ENCODE measurements around the gene GASK1B. TPM values are rescaled to one million over a fixed set of nuclear protein-coding genes. Genes with fewer than 3 reads are reported as not detected.

The GASK1B gene
- total and polyA plus RNA-seq, 2 donors: 26.1 to 155 TPM

DNA sequence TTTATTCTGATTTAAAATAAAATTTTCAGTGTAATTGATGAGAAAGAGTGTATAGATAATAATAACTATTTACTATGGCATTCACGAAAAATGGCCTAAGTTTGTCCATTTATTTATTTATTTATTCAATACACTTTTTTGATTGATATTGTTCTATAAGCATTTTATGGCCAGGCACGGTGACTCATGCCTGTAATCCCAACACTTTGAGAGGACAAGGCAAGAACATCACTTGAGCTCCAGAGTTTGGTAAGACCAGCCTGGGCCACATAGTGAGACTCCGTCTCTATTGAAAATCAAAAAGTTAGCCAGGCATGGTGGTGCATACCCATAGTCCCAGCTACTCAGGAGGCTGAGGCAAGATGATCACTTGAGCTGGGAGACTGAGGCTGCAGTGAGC, 25.7 kb downstream of the GASK1B start:
- no peak overlapping the region for H3K4me3 ChIP-seq (ENCODE audit: low read depth, low read length)
- no peak overlapping the region for H3K27ac ChIP-seq (ENCODE audit: low read depth)
- H3K4me1 ChIP-seq (ENCODE audit: insufficient read depth): no peaks in the 10 kb centered on the region
- 97% methylated on average over 3 of the region's 3 CpGs for WGBS
- no peak for DNase-seq (ENCODE audit: extremely low spot score)
- no peaks in the 10 kb centered on the region for H3K36me3 ChIP-seq (ENCODE audit: insufficient read depth)

DNA sequence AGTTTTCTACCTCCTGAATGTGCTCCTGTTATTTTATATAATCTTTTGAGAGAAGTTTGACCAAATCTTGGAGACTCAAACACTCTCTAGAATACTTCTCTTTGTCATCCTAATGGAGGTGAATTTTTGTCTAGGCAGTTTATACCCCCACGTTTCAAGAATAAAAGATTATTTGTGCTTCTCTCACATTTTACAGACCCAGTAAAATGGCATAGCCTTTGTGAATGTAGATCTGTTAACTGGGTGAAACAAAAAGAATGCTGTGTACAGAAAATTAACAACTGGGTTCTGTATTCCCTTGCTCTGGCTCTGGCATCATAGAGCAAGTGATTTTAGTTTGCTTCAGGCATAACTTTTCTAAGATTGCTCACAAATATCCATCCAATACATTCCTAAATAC, 26.1 kb downstream of the GASK1B start:
- Histone ChIP-seq H3K4me1 (ENCODE audit: insufficient read depth) (no peaks in the 10 kb centered on the region), H3K36me3 (ENCODE audit: insufficient read depth) (no peaks in the 10 kb centered on the region), H3K4me3 (ENCODE audit: low read depth, low read length) (no peak overlapping the region), H3K27ac (ENCODE audit: low read depth) (no peak overlapping the region)
- 72% methylated on average over 1 of the region's 1 CpG for WGBS
- DNase-seq (ENCODE audit: extremely low spot score): no peak

DNA sequence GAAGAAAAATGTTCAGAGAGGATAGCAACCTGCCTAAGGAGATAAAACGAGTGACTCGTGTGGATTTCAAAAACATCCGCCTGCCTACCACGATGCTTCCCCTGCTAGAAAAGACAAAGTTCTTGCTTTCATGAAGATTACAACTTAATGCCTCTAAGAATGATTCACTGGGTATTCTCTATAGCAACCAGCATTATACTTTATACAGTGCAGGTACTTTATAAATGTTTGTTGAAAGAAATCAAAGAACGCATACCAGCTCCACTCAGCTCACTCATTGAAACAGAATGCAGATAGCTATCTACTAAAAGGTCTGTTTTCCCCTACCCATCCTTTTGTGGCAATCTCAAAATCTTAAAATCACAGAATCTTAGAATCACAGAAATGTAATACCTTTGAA, 33.7 kb downstream of the GASK1B start:
- Histone ChIP-seq H3K4me3 (ENCODE audit: low read depth, low read length) (no peak overlapping the region), H3K27ac (ENCODE audit: low read depth) (no peak overlapping the region), H3K4me1 (ENCODE audit: insufficient read depth) (no peaks in the 10 kb centered on the region), H3K36me3 (ENCODE audit: insufficient read depth) (peaks cover 3% of the 10 kb centered on the region)
- WGBS: 49% methylated on average over 5 of the region's 5 CpGs
- DNase-seq (ENCODE audit: extremely low spot score): no peak

DNA sequence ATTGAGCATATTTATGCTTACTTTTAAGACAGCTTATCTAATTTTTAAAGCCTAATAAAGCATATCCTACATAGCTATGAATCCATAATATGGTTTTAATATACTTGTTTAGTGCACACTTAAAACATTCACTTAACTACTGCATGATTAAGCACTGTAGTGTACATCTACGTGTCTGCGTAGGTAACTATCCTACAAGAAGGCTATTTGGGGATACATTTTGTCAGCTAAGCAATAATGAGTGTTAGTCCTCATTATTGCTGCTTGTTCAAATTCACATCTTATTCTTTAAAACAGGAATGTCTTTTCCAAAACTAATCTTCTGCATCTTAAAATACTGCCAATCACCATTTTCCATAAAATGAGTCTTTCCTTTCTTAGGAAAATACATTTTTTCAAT, 38.6 kb downstream of the GASK1B start:
- peaks cover 3% of the 10 kb centered on the region for H3K36me3 ChIP-seq (ENCODE audit: insufficient read depth)
- 50% methylated on average over 2 of the region's 2 CpGs for WGBS

DNA sequence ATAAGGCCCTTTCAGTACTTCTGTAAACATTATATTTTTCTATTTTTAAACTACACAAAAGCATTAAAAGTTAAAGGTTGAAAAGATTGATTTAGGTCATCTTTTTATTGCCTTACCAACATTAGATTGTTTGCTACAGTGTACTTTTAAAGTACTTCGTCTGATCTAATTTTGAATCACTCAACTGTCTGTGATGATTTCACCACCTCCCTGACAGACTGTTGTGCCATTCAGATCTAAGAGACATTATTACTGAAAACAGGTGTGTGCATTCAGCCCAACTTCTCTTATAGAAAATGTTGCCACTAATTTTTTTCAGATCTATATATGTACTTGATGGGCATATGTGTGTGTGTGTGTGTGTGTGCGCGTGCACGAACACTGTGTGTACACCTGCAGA, 39.3 kb downstream of the GASK1B start:
- no peak overlapping the region for H3K27ac ChIP-seq (ENCODE audit: low read depth)
- WGBS: 75% methylated on average over 4 of the region's 4 CpGs
- no peak overlapping the region for H3K4me3 ChIP-seq (ENCODE audit: low read depth, low read length)
- no peaks in the 10 kb centered on the region for H3K4me1 ChIP-seq (ENCODE audit: insufficient read depth)
- DNase-seq (ENCODE audit: extremely low spot score): no peak
- H3K36me3 ChIP-seq (ENCODE audit: insufficient read depth): peaks cover 3% of the 10 kb centered on the region

More for the DNA sequence above, 38.6 kb downstream of the GASK1B start:
- H3K4me3 ChIP-seq (ENCODE audit: low read depth, low read length): no peak overlapping the region
- no peak for DNase-seq (ENCODE audit: extremely low spot score)
- no peaks in the 10 kb centered on the region for H3K4me1 ChIP-seq (ENCODE audit: insufficient read depth)
- no peak overlapping the region for H3K27ac ChIP-seq (ENCODE audit: low read depth)

DNA sequence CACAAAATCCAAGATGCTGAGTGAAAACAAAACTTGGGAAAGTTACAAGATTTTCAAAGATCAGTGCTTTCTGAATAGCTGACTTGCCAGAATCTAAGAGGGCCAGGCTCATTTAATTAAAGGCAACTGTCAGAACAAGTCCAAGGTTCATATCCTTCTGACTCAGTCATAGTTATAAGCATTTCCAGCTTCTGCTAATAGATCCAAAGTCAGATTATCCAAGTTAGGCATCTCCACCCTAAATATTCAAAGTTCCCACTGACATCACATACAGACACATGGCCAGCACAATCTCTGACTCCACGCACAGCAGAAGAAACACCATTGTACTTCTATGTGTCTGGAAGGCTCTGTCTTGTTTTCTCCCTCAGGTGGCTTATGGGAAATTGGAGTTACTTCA, 41.8 kb downstream of the GASK1B start:
- WGBS: 31% methylated on average over 1 of the region's 1 CpG
- H3K27ac ChIP-seq (ENCODE audit: low read depth): no peak overlapping the region
- no peak overlapping the region for H3K4me3 ChIP-seq (ENCODE audit: low read depth, low read length)
- no peaks in the 10 kb centered on the region for H3K4me1 ChIP-seq (ENCODE audit: insufficient read depth)
- peak; percentile 25 for DNase-seq (ENCODE audit: extremely low spot score)
- H3K36me3 ChIP-seq (ENCODE audit: insufficient read depth): peaks cover 2% of the 10 kb centered on the region

DNA sequence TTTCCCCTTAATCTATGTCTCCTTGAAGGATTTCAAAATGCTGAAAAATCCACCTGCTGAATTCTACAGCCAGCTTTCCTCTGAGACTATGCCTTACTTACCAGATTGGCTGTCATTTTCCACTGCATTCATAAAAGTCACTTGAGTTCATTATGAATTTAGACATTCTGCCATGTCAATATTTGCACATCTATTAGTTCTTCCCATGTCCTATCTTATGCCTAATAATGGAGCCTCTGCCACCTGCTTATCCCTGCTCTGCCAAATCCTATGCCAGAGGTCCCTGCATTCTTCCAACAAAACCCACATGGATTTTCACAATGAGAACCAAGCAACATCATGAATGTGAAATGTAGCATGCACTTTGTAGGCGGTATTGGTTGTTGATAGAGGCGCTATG, 42.6 kb downstream of the GASK1B start:
- 93% methylated on average over 2 of the region's 2 CpGs for WGBS
- Histone ChIP-seq H3K36me3 (ENCODE audit: insufficient read depth) (peaks cover 2% of the 10 kb centered on the region), H3K4me1 (ENCODE audit: insufficient read depth) (no peaks in the 10 kb centered on the region), H3K27ac (ENCODE audit: low read depth) (no peak overlapping the region), H3K4me3 (ENCODE audit: low read depth, low read length) (no peak overlapping the region)
- no peak for DNase-seq (ENCODE audit: extremely low spot score)

DNA sequence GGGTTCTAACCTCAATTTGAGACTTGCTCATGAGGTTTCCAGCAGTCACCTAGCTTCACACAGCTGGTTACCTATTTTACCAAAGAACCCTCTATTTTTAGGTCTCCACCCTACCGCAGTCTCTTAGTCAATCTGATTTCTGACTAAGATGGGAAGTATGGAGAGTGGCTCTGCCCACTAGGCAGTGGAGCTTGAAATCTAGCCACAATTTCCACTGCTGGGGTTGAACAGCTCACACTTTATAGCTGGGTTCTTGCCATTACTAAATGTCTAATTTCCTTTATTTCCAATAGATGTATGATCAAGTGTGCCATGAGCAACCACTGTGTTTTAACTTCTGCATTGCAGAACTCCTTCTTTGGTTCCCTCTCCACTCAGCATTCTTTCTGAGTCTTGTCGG, 43.1 kb downstream of the GASK1B start:
- no peak for DNase-seq (ENCODE audit: extremely low spot score)
- H3K4me3 ChIP-seq (ENCODE audit: low read depth, low read length): no peak overlapping the region
- WGBS: 97% methylated on average over 2 of the region's 2 CpGs
- H3K4me1 ChIP-seq (ENCODE audit: insufficient read depth): no peaks in the 10 kb centered on the region
- peaks cover 2% of the 10 kb centered on the region for H3K36me3 ChIP-seq (ENCODE audit: insufficient read depth)
- H3K27ac ChIP-seq (ENCODE audit: low read depth): no peak overlapping the region

DNA sequence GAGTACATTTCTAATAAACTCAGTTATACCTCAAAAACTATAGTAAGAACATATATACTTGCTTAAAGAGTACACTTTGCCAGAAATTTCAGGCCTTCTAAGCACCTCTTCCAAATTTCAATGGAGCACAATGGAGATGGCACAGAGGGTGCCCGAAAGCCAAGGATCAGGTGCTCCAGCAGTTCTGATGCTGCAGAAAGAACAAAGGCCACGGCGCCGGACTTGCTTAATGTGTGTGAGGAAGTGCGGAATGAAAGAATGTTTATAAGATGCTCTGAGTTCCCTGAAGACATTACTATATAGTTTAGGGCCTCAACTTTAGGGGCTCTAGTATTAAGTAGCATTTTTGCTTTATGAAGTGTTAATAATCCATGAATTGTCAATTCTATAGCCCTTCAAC, 44.3 kb downstream of the GASK1B start:
- WGBS: 93% methylated on average over 5 of the region's 5 CpGs
- H3K36me3 ChIP-seq (ENCODE audit: insufficient read depth): peaks cover 2% of the 10 kb centered on the region

DNA sequence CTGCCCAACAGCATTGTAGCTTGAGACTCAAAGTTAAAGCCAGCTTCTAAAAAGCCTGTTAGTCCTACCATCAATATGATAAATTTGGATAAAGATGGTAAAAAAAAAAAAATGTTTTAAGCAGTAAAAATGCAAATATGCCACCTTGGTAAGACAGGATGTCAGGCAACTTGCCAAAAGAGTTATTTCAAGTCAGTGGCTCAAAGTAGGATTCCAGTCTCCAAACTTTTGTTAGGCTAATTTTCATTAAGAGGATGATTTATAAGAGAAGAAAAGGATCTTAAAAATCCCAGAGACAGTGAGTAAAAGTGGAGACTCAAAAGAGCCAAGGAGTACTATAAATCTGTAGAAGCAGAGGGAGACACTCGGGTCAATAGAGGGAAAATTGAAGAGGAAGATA, 47.5 kb downstream of the GASK1B start:
- peaks cover 2% of the 10 kb centered on the region for H3K36me3 ChIP-seq (ENCODE audit: insufficient read depth)
- no peak for DNase-seq (ENCODE audit: extremely low spot score)
- no peaks in the 10 kb centered on the region for H3K4me1 ChIP-seq (ENCODE audit: insufficient read depth)
- no peak overlapping the region for H3K27ac ChIP-seq (ENCODE audit: low read depth)
- no peak overlapping the region for H3K4me3 ChIP-seq (ENCODE audit: low read depth, low read length)
- WGBS: 42% methylated on average over 1 of the region's 1 CpG

More for the DNA sequence above, 44.3 kb downstream of the GASK1B start:
- no peak for DNase-seq (ENCODE audit: extremely low spot score)
- Histone ChIP-seq H3K27ac (ENCODE audit: low read depth) (no peak overlapping the region), H3K4me1 (ENCODE audit: insufficient read depth) (no peaks in the 10 kb centered on the region), H3K4me3 (ENCODE audit: low read depth, low read length) (no peak overlapping the region)

Other genes with a start within 250 kb of the GASK1B start
- gene TMEM144, start 37.5 kb upstream of the GASK1B start, total RNA-seq: 30.3 TPM
- gene TMEM144, start 37.5 kb upstream of the GASK1B start, polyA plus RNA-seq: 2.1 TPM